OCI-LY1 (cell line): ENCODE measurements around the gene SLC11A1.

Experiments
- CTCF ChIP-seq: fragments of 200-600 bp; sonication (generic), shearing (Covaris generic); IDR thresholded peaks from 2 replicates; pipeline ENCODE4 v1.5.1; 2017; ENCODE audit warnings: mild to moderate bottlenecking, antibody characterized with exemption, low read length, moderate library complexity, mixed read lengths
- EZH2 ChIP-seq: fragments of 200-600 bp; sonication (generic), shearing (Covaris generic); IDR thresholded peaks from 2 replicates; pipeline ENCODE4 v1.8.0; 2017; ENCODE audit warnings: borderline replicate concordance, mixed run types, mild to moderate bottlenecking, antibody characterized with exemption, low read length, moderate library complexity, mixed read lengths

GRCh38 chr2:218391202-218391601 is 9.1 kb downstream of the SLC11A1 start:
- no peak for TF ChIP-seq CTCF
- TF ChIP-seq EZH2: no peak
